ENCODE measurements around the gene AAMDC.

The AAMDC gene

DNA sequence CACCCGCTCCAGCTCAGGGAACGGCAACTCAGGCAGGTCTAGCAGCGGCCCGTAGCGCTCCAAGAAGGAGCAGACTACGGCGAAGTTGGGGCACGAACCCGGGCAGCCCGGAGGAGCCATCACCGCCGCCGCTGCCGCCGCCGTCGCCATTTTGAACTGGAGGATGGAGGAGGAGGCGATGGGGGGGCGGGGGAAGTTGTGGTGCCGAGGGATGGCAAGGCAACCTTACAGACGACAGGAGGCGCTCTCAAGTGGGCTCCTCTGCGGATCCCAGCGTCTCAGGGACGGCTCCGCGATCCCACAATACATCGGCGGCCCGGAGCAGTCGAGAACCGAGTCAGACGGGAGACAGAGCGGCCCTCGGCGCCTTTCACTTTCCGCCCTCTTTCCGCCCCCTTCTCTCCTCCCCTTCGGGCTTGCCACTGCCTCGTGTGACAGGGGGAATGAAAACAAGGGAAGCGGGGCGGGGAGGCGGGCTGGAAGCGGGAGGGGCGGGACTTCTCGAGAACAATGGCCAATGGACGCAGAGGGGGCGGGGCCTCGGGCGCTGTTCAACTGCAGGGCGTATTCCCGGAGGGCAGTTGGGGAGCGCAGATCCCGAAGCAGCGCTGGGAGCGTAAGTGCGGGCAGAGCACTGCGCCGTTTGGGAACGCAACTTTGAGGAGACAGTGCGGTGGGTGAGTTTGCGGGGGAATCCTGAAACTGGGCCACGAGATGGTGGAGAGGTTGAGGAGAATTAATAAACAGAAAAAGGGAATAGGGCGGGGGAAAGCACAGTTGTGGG lies at the start of gene AAMDC, which contains the start of gene RSF1:
Gene AAMDC (plus strand): TSS at position 580 of the 784 bp plus-strand sequence. CDS start 21,353 bp downstream, outside the sequence.
Gene RSF1 (minus strand): TSS at position 158 of the 784 bp plus-strand sequence. CDS start 8 bp downstream, at position 150.
- DNase-seq (ENCODE audit: low read depth in 2 of 2, low spot score in 1 of 2), result peak; percentile 92 to 96

DNA sequence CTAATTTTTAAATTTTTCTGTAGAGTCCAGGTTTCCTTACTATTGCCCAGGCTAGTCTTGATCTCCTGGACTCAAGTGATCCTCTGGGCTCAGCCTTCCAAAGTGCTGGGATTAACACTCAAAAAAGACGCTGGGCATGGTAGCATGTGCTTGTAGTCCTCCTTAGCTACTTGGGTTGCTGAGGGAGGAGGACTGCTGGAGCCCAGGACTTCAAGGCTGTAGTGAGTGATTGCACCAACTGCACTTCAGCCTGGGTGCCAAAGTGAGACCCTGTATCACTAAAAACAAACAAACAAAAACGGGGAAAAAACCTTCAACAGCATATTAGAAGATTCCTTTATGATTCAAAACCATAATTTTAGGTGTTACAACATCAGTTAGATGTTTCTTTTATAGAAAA lies 45.0 kb upstream of the AAMDC start:
- no peak for DNase-seq (ENCODE audit: low read depth in 2 of 2, low spot score in 1 of 2)

- no peak for DNase-seq (ENCODE audit: low read depth in 2 of 2, low spot score in 1 of 2)
Observed at GRCh38 chr11:77776455-77776854, 44.5 kb upstream of the AAMDC start.

- DNase-seq (ENCODE audit: low read depth in 2 of 2, low spot score in 1 of 2), result no peak
Observed at GRCh38 chr11:77778118-77778517, 42.8 kb upstream of the AAMDC start.

DNA sequence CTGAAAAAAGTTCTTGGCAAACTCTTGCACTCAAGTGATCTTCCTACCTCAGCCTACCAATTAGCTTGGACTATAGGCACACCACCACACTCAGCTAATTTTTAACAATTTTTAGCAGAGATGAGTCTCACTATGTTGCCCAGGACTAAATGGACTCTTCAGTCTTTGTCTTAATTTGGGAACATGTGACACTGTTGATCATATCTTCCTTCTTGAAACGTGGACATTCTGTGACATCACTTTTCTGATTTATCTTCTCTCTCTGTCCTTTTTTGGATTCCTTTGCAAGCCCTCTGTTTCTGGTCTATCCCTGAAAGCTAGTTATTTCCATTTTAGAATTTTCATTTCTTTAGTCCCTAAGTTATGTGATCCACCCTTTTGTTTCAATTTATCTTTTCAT lies 42.4 kb upstream of the AAMDC start:
- DNase-seq (ENCODE audit: low read depth in 2 of 2, low spot score in 1 of 2), result no peak

- DNase-seq (ENCODE audit: low read depth in 2 of 2, low spot score in 1 of 2), result no peak
Observed at GRCh38 chr11:77779935-77780334, 41.0 kb upstream of the AAMDC start.

DNA sequence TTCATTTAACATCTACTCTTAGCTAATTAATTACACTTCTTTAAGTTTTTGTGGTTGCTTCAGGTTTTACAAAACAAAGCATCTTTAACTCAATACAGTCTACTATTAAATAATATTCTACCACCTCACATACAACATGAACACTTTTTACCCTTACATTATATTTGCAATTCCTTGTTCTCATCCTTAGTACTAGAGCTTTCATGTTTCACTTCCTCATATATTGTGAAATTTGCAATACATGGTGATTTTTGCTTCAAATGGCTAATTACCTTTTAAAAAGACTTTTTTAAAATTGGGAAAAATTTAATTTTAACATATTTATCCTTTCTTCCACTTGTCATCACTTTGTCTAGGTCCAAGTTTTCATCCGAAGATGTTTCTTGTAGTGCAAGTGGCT lies 37.9 kb upstream of the AAMDC start:
- DNase-seq (ENCODE audit: low read depth in 2 of 2, low spot score in 1 of 2), result no peak

DNA sequence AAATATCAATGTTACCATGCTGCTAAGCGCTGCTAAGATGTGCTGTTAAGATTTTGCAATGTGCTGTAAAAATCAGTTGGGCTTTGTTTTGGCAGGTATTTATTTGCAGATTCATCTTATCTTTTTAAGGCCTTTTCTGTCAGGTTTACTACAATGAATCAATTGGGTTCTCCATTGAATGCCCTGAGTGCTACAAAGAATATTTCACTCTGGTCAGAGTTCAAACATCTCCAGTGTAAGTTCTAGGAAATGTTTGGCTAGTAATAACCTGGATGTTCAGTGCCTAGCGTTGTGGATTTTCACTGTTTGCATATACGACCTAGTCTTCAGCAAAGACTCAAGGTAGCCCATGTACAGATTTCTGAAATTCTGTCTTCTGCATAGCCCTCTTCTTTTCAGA lies 36.4 kb upstream of the AAMDC start:
- no peak for DNase-seq (ENCODE audit: low read depth in 2 of 2, low spot score in 1 of 2)

- no peak for DNase-seq (ENCODE audit: low read depth in 2 of 2, low spot score in 1 of 2)
Observed at GRCh38 chr11:77789061-77789730, 31.7 kb upstream of the AAMDC start.

DNA sequence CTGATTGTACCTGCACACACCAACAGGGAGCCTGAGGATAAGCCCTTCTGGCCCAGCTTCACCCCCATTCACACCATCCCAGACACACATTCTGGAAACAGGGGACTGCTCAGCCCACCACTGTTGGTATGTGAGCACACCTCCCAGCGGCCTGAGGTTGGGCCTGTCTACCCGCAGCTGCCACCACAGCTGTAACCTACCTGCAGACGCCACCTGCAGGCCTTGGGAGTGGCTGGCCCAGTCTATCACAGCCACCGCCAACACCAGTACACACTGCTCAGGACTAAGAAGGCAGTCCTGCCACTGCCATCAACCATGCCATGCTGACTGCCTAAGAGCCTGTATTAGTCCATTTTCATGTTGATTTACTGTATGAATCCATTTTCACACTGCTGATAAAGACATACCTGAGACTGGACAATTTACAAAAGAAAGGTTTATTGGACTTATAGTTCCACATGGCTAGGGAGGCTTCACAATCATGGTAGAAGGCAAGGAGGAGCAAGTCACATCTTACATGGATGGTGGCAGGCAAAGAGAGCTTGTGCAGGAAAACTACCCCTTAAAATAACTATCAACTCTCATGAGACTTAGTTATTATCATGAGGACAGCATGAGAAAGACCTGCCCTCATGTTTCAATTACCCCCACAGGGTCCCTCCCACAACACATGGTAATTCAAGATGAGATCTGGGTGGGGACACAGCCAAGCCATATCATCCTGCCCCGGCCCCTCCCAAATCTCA lies 31.0 kb upstream of the AAMDC start:
- DNase-seq (ENCODE audit: low read depth in 2 of 2, low spot score in 1 of 2), result no peak

DNA sequence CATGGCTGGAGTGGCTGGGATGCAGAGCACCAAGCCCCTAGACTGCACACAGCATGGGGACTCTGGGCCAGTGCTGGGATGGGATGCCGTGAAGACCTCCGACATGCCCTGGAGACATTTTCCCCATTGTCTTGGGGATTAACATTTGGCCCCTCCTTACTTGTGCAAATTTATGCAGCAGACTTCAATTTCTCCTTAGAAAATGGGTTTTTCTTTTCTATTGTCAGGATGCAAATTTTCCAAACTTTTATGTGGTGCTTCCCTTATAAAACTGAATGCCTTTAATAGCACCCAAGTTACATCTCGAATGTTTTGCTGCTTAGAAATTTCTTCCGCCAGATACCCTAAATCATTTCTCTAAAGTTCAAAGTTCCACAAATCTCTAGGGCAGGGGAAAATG lies 29.6 kb upstream of the AAMDC start:
- DNase-seq (ENCODE audit: low read depth in 2 of 2, low spot score in 1 of 2), result no peak

DNA sequence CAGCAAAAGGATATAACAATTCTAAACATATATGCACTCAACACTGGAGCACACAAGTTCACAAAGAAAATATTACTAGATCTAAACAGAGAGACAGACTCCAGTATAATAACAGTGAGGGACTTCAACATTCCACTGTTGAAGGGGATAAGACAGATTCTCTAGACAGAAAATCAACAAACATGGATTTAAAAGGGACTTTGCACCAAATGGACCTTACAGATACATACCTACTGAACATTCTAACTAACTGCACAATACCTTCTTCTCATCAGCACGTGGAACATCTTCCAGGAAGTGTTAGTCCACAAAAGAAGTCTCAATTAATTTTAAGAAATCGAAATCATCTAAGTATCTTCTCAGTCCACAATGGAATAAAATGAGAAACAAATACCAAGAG lies 27.0 kb upstream of the AAMDC start:
- no peak for DNase-seq (ENCODE audit: low read depth in 2 of 2, low spot score in 1 of 2)

- DNase-seq (ENCODE audit: low read depth in 2 of 2, low spot score in 1 of 2), result no peak
Observed at GRCh38 chr11:77799338-77799737, 21.6 kb upstream of the AAMDC start.

GRCh38 chr11:77800449-77800848 lies 20.5 kb upstream of the AAMDC start:
- no peak for DNase-seq (ENCODE audit: low read depth in 2 of 2, low spot score in 1 of 2)

DNA sequence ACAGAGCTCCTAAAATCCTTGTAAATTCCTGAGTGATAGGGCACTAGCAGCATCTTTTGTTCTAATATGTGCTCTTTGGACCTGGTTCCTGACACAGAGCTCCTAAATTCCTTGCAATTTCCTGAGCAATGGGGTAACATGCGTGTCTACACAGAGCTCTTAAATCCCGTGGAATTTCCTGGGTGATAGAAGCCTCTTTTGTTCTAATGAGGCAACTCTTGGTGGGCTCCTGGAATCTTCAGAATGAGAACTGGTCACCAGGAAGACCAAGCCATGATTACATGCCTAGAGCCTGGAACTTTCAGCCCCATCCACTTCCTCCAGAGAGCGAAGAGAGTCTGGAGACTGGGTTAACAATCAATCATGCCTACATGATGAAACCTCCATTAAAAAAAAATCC lies 19.5 kb upstream of the AAMDC start:
- no peak for DNase-seq (ENCODE audit: low read depth in 2 of 2, low spot score in 1 of 2)

DNA sequence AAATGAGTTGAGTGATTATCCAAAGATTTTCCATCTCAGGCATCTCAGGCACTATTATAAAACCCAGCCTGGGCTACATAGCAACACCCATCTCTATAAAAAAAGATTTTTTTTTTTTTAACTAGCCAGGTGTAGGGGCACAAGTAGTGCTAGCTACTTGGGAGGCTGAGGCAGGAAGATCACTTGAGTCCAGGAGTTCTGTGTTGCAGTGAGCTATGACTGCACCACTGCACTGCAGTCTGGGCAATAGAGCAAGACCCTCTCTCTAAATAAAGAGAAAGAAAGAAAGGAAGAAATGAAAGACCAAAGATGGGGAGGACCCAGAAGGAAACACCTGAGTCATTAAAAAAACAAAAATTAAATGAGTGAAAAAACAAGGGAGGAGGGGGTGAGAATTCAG lies 14.5 kb upstream of the AAMDC start:
- no peak for DNase-seq (ENCODE audit: low read depth in 2 of 2, low spot score in 1 of 2)

DNA sequence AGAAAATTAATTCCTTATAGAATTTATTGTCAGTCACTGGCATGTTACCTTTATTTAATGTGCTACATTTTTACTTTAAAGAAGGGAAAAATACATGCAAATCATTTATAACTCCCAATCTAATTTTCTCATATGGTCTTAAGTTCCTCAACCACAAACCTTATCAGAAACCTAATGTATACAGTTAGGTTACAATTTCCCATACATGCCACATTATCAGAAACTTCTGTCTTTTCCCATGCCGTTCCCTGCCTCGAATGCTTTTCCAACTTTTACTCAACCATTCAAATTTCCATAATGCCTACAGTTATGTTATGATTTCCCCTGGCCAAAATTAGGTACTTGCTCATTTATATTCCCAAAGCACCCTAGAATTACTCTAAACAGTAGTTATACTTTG lies 14.0 kb upstream of the AAMDC start:
- no peak for DNase-seq (ENCODE audit: low read depth in 2 of 2, low spot score in 1 of 2)

- no peak for DNase-seq (ENCODE audit: low read depth in 2 of 2, low spot score in 1 of 2)
Observed at GRCh38 chr11:77813256-77813655, 7.7 kb upstream of the AAMDC start.

GRCh38 chr11:77814848-77815247 lies 6.1 kb upstream of the AAMDC start:
- no peak for DNase-seq (ENCODE audit: low read depth in 2 of 2, low spot score in 1 of 2)

DNA sequence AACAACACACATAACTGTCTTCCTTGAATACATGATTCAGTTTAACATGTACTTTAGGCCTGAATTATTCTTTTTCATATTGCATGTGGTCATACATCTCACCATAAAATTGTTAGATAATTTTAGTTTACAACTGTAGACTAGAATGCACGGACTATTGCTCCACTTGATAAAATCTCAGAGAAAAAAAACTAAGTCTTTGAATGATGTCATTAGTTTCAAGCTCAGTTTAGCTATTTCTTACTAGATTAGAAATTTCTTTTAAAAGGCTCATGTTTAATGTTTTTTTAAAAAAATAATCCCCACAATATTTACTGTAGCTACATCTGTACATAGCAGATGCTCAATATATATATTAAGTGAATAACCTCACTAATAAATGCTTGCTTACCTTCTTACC lies 5.5 kb upstream of the AAMDC start:
- no peak for DNase-seq (ENCODE audit: low read depth in 2 of 2, low spot score in 1 of 2)

DNA sequence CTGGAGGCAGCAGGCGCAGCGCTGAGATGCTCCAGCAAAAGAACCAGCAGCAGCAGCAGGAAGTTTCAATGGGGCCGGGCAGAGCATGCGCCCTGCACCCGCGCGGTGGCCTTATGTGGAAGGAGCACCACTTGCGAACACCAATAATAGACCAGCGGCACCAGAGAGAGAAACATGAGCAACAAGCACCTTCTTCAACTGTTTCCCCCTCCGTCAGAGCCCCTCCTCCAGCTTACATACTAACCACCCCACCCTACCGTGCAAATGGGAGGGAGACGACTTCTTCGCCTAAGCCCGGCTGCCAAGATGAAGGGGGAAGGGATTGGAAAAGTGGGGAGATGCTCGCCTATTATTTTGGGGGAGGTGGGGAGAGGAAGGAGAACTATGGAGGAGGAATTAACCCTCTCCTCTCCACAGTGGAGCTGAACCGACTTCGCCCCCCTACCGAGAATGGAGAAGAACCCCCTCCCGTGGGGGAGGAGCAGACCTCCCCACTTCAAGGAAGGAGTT lies 1.5 kb upstream of the AAMDC start:
- DNase-seq (ENCODE audit: low read depth in 2 of 2, low spot score in 1 of 2), result peak; percentile 60 to 76

Data from stimulated activated CD8-positive, alpha-beta memory T cell treated with anti-CD3 and anti-CD28 coated beads, Interleukin-4, amount 100 ng/mL, for 4 hours (primary cell).